Ectodermal cell (in vitro differentiated cells): ENCODE measurements around the gene NFYA.

ENCODE experiments used
- H3K27ac ChIP-seq: 2 replicates; pipeline ENCODE4 v1.7.0; 2013; ENCODE audit warnings: mild to moderate bottlenecking, low read depth, low read length; ENCODE audit not compliant: insufficient read depth, poor library complexity, severe bottlenecking
- H3K27me3 ChIP-seq: 2 replicates; pipeline ENCODE4 v1.7.0; 2013; ENCODE audit warnings: mild to moderate bottlenecking, low read length; ENCODE audit not compliant: insufficient read depth, control insufficient read depth, poor library complexity, severe bottlenecking
- H3K36me3 ChIP-seq: one replicate; pipeline ENCODE4 v1.7.0; 2013; ENCODE audit warnings: low read length; ENCODE audit not compliant: control insufficient read depth, insufficient read depth
- H3K4me1 ChIP-seq: one replicate; pipeline ENCODE4 v1.7.0; 2013; ENCODE audit warnings: low read length; ENCODE audit not compliant: control insufficient read depth, insufficient read depth
- H3K4me3 ChIP-seq: 2 replicates; pipeline ENCODE4 v1.7.0; 2013; ENCODE audit warnings: low read depth, low read length, control low read depth; ENCODE audit not compliant: insufficient read depth
- H3K9me3 ChIP-seq: 2 replicates; pipeline ENCODE4 v1.7.0; 2013; ENCODE audit warnings: mild to moderate bottlenecking, low read length, moderate library complexity; ENCODE audit not compliant: control insufficient read depth
- WGBS, 2 experiments: methylation state at CpG; one replicate each; pipeline ENCODE4 v1.1.7; 2013; ENCODE audit warnings: missing lambda C conversion rate in 2 of 2; 5-methylcytosine and 5-hydroxymethylcytosine counted together

NFYA gene

GRCh38 chr6:41058783-41059181 is 14.0 kb upstream of the NFYA start:
- Histone ChIP-seq H3K9me3 (no peaks in the 10 kb centered on the region), H3K4me1 (peaks cover 1% of the 10 kb centered on the region), H3K4me3 (no peak overlapping the region), H3K36me3 (peaks cover 7% of the 10 kb centered on the region), H3K27me3 (no peaks in the 10 kb centered on the region), H3K27ac (no peak overlapping the region)
- 81 to 83% methylated on average over 2 of the region's 2 CpGs for WGBS, 2 experiments

GRCh38 chr6:41059556-41059955 is 13.2 kb upstream of the NFYA start:
- Histone ChIP-seq H3K4me1 (no peaks in the 10 kb centered on the region), H3K4me3 (no peak overlapping the region), H3K27ac (no peak overlapping the region), H3K9me3 (no peaks in the 10 kb centered on the region), H3K36me3 (peaks cover 8% of the 10 kb centered on the region), H3K27me3 (no peaks in the 10 kb centered on the region)
- 86 to 100% methylated on average over 1 of the region's 1 CpG for WGBS, 2 experiments

- no peaks in the 10 kb centered on the region for H3K27me3 ChIP-seq
- 94 to 95% methylated on average over 13 of the region's 13 CpGs for WGBS, 2 experiments
- peaks cover 12% of the 10 kb centered on the region for H3K36me3 ChIP-seq
- H3K4me3 ChIP-seq: no peak overlapping the region
- H3K27ac ChIP-seq: no peak overlapping the region
- H3K9me3 ChIP-seq: no peaks in the 10 kb centered on the region
- H3K4me1 ChIP-seq: no peaks in the 10 kb centered on the region
Observed at GRCh38 chr6:41061196-41061726, 11.5 kb upstream of the NFYA start.

- H3K9me3 ChIP-seq: no peaks in the 10 kb centered on the region
- no peaks in the 10 kb centered on the region for H3K4me1 ChIP-seq
- H3K36me3 ChIP-seq: peaks cover 12% of the 10 kb centered on the region
- no peak overlapping the region for H3K27ac ChIP-seq
- H3K27me3 ChIP-seq: no peaks in the 10 kb centered on the region
- no peak overlapping the region for H3K4me3 ChIP-seq
- 80 to 100% methylated on average over 1 of the region's 1 CpG for WGBS, 2 experiments
Observed at GRCh38 chr6:41062056-41062455, 10.7 kb upstream of the NFYA start.

GRCh38 chr6:41063884-41064285 is 8.9 kb upstream of the NFYA start:
- Histone ChIP-seq H3K9me3 (no peaks in the 10 kb centered on the region), H3K27me3 (no peaks in the 10 kb centered on the region), H3K27ac (no peak overlapping the region), H3K4me1 (no peaks in the 10 kb centered on the region), H3K36me3 (peaks cover 12% of the 10 kb centered on the region), H3K4me3 (no peak overlapping the region)
- 94 to 97% methylated on average over 2 of the region's 2 CpGs for WGBS, 2 experiments

GRCh38 chr6:41064841-41065240 is 7.9 kb upstream of the NFYA start:
- no peak overlapping the region for H3K4me3 ChIP-seq
- H3K4me1 ChIP-seq: no peaks in the 10 kb centered on the region
- H3K9me3 ChIP-seq: no peaks in the 10 kb centered on the region
- WGBS, 2 experiments: 88 to 99% methylated on average over 4 to 5 of the region's 5 CpGs
- H3K27me3 ChIP-seq: no peaks in the 10 kb centered on the region
- no peak overlapping the region for H3K27ac ChIP-seq
- peaks cover 18% of the 10 kb centered on the region for H3K36me3 ChIP-seq

- no peaks in the 10 kb centered on the region for H3K27me3 ChIP-seq
- 94 to 96% methylated on average over 2 of the region's 2 CpGs for WGBS, 2 experiments
- H3K27ac ChIP-seq: no peak overlapping the region
- H3K36me3 ChIP-seq: peaks cover 18% of the 10 kb centered on the region
- no peak overlapping the region for H3K4me3 ChIP-seq
- no peaks in the 10 kb centered on the region for H3K9me3 ChIP-seq
- H3K4me1 ChIP-seq: no peaks in the 10 kb centered on the region
Observed at GRCh38 chr6:41065550-41066026, 7.2 kb upstream of the NFYA start.

GRCh38 chr6:41066867-41067304 is 5.9 kb upstream of the NFYA start:
- Histone ChIP-seq H3K4me3 (no peak overlapping the region), H3K27ac (no peak overlapping the region), H3K9me3 (no peaks in the 10 kb centered on the region), H3K36me3 (peaks cover 18% of the 10 kb centered on the region), H3K27me3 (no peaks in the 10 kb centered on the region), H3K4me1 (no peaks in the 10 kb centered on the region)
- 61 to 62% methylated on average over 3 of the region's 3 CpGs for WGBS, 2 experiments

GRCh38 chr6:41071501-41071922 is 1.3 kb upstream of the NFYA start:
- Histone ChIP-seq H3K36me3 (peaks cover 5% of the 10 kb centered on the region), H3K4me1 (peaks cover 9% of the 10 kb centered on the region), H3K4me3 (peak overlapping the region; percentile 94), H3K27ac (peak overlapping the region; percentile 98), H3K27me3 (no peaks in the 10 kb centered on the region), H3K9me3 (no peaks in the 10 kb centered on the region)
- 2 to 3% methylated on average over 14 to 16 of the region's 16 CpGs for WGBS, 2 experiments

GRCh38 chr6:41071923-41072835 is 595 bp upstream of the NFYA start, which contains the start of gene OARD1:
Gene OARD1, minus strand, starts transcription at chr6:41072356. Its CDS starts 722 bp downstream, at chr6:41071634.
- Histone ChIP-seq H3K36me3 (peaks cover 5% of the 10 kb centered on the region), H3K27me3 (no peaks in the 10 kb centered on the region)
- 0 to 1% methylated on average over 63 of the region's 63 CpGs for WGBS, 2 experiments

More at GRCh38 chr6:41071923-41072835, 595 bp upstream of the NFYA start, which contains the start of gene OARD1:
- Histone ChIP-seq H3K9me3 (no peaks in the 10 kb centered on the region), H3K4me3 (peak within 1 kb of the TSS; percentile 94), H3K4me1 (peaks cover 9% of the 10 kb centered on the region), H3K27ac (peak within 1 kb of the TSS; percentile 98)
